Neuron (in vitro differentiated cells): ENCODE results near the gene EXOC3.
"Not testable (repeated sequence)": the region's sequence is repeated elsewhere in the genome, so short reads cannot be mapped to it uniquely, and the experiment has no call there.

Experiments used
- H2AFZ ChIP-seq: one replicate; pipeline ENCODE4 v1.6.1; 2013; ENCODE audit warnings: low read depth, mild to moderate bottlenecking, inconsistent platforms, low read length, moderate library complexity
- H3K27me3 ChIP-seq: one replicate; pipeline ENCODE4 v1.6.1; 2013; ENCODE audit warnings: low read length; ENCODE audit not compliant: insufficient read depth
- H3K36me3 ChIP-seq: one replicate; pipeline ENCODE4 v1.6.1; 2013; ENCODE audit warnings: low read length; ENCODE audit not compliant: insufficient read depth
- H3K4me1 ChIP-seq: one replicate; pipeline ENCODE4 v1.6.1; 2013; ENCODE audit warnings: low read length; ENCODE audit not compliant: insufficient read depth
- H3K4me3 ChIP-seq: 2 replicates; pipeline ENCODE4 v1.5.1; 2013; ENCODE audit warnings: mild to moderate bottlenecking, low read length, moderate library complexity
- H3K9me3 ChIP-seq: one replicate; pipeline ENCODE4 v1.6.1; 2013; ENCODE audit warnings: low read length

Gene EXOC3

GRCh38 chr5:442335-443238, at the start of gene EXOC3:
Gene EXOC3 (plus strand): TSS chr5:443176. CDS start chr5:446206, 3,030 bp downstream.
- peak within 1 kb of the TSS; percentile 93 for H3K4me3 ChIP-seq
- peak within 1 kb of the TSS; percentile 55 for H2AFZ ChIP-seq
- peaks cover 44% of the 10 kb centered on the region for H3K4me1 ChIP-seq
- no peaks in the 10 kb centered on the region for H3K9me3 ChIP-seq
- peaks cover 13% of the 10 kb centered on the region for H3K36me3 ChIP-seq
- no peaks in the 10 kb centered on the region for H3K27me3 ChIP-seq

- Histone ChIP-seq H3K9me3 (no peaks in the 10 kb centered on the region), H2AFZ (no peak overlapping the region), H3K4me3 (no peak overlapping the region), H3K36me3 (no peaks in the 10 kb centered on the region), H3K4me1 (peaks cover 26% of the 10 kb centered on the region), H3K27me3 (no peaks in the 10 kb centered on the region)
Measured at GRCh38 chr5:393846-394275, 49.1 kb upstream of the EXOC3 start.

- Histone ChIP-seq H3K27me3 (no peaks in the 10 kb centered on the region), H2AFZ (no peak overlapping the region), H3K36me3 (no peaks in the 10 kb centered on the region), H3K4me1 (peaks cover 35% of the 10 kb centered on the region), H3K9me3 (no peaks in the 10 kb centered on the region), H3K4me3 (no peak overlapping the region)
Measured at GRCh38 chr5:394671-395155, 48.3 kb upstream of the EXOC3 start.

- Histone ChIP-seq H3K4me3 (no peak overlapping the region), H3K27me3 (no peaks in the 10 kb centered on the region), H2AFZ (no peak overlapping the region), H3K36me3 (no peaks in the 10 kb centered on the region), H3K9me3 (no peaks in the 10 kb centered on the region), H3K4me1 (peaks cover 41% of the 10 kb centered on the region)
Measured at GRCh38 chr5:395156-395920, 47.6 kb upstream of the EXOC3 start.

- peaks cover 48% of the 10 kb centered on the region for H3K4me1 ChIP-seq
Measured at GRCh38 chr5:395921-396530, 47.0 kb upstream of the EXOC3 start.

GRCh38 chr5:396531-396961, 46.4 kb upstream of the EXOC3 start:
- Histone ChIP-seq H2AFZ (no peak overlapping the region), H3K27me3 (no peaks in the 10 kb centered on the region), H3K4me1 (peaks cover 52% of the 10 kb centered on the region), H3K9me3 (no peaks in the 10 kb centered on the region), H3K4me3 (no peak overlapping the region), H3K36me3 (no peaks in the 10 kb centered on the region)

More at GRCh38 chr5:395921-396530, 47.0 kb upstream of the EXOC3 start:
- no peaks in the 10 kb centered on the region for H3K36me3 ChIP-seq
- no peak overlapping the region for H2AFZ ChIP-seq
- H3K27me3 ChIP-seq: no peaks in the 10 kb centered on the region
- no peaks in the 10 kb centered on the region for H3K9me3 ChIP-seq
- H3K4me3 ChIP-seq: no peak overlapping the region

GRCh38 chr5:398141-398474, 44.9 kb upstream of the EXOC3 start:
- H3K9me3 ChIP-seq, H3K27me3 ChIP-seq, H2AFZ ChIP-seq, H3K4me3 ChIP-seq, H3K36me3 ChIP-seq: not testable (repeated sequence)
- peaks cover 47% of the 10 kb centered on the region for H3K4me1 ChIP-seq

- H3K4me1 ChIP-seq: peaks cover 46% of the 10 kb centered on the region
- H2AFZ ChIP-seq: no peak overlapping the region
- H3K27me3 ChIP-seq: no peaks in the 10 kb centered on the region
- H3K36me3 ChIP-seq: no peaks in the 10 kb centered on the region
- no peaks in the 10 kb centered on the region for H3K9me3 ChIP-seq
- H3K4me3 ChIP-seq: no peak overlapping the region
Measured at GRCh38 chr5:398475-399295, 44.3 kb upstream of the EXOC3 start.

- no peaks in the 10 kb centered on the region for H3K9me3 ChIP-seq
- no peak overlapping the region for H3K4me3 ChIP-seq
- no peaks in the 10 kb centered on the region for H3K27me3 ChIP-seq
- H3K4me1 ChIP-seq: peaks cover 40% of the 10 kb centered on the region
- peak overlapping the region; percentile 6 for H2AFZ ChIP-seq
- no peaks in the 10 kb centered on the region for H3K36me3 ChIP-seq
Measured at GRCh38 chr5:399296-400281, 43.4 kb upstream of the EXOC3 start.

GRCh38 chr5:400282-401145, 42.5 kb upstream of the EXOC3 start:
- H3K4me3 ChIP-seq: no peak overlapping the region
- H3K27me3 ChIP-seq: no peaks in the 10 kb centered on the region
- H2AFZ ChIP-seq: peak overlapping the region; percentile 6
- no peaks in the 10 kb centered on the region for H3K9me3 ChIP-seq
- peaks cover 32% of the 10 kb centered on the region for H3K4me1 ChIP-seq
- no peaks in the 10 kb centered on the region for H3K36me3 ChIP-seq
